IMR-90 (cell line): ENCODE measurements around the gene ST3GAL3.
"Not testable (repeated sequence)": the region's sequence is repeated elsewhere in the genome, so short reads cannot be mapped to it uniquely, and the experiment has no call there.

Source experiments
- BHLHE40 ChIP-seq: fragments of 150-350 bp; IDR thresholded peaks from 2 replicates; pipeline ENCODE4 v1.6.1; 2016; ENCODE audit warnings: mild to moderate bottlenecking, low read depth, low read length
- POLR2A ChIP-seq: IDR thresholded peaks from 2 replicates; pipeline ENCODE4 v1.6.1; 2012; ENCODE audit warnings: mild to moderate bottlenecking, low read depth, low read length
- SMC3 ChIP-seq: fragments of 150-350 bp; IDR thresholded peaks from 2 replicates; pipeline ENCODE4 v1.6.1; 2016; ENCODE audit warnings: low read depth, mild to moderate bottlenecking, antibody characterized with exemption, low read length, moderate library complexity
- TF ChIP-seq, protein P1 (sequence below): conservative IDR thresholded peaks from 2 replicates; pipeline ENCODE4 v1.5.1; 2012; ENCODE audit warnings: mild to moderate bottlenecking, low read depth, low read length, improper control_type of control experiment
- TF ChIP-seq, protein P2 (sequence below): fragments of 150-350 bp; IDR thresholded peaks from 2 replicates; pipeline ENCODE4 v1.6.1; 2017; ENCODE audit warnings: mild to moderate bottlenecking, antibody characterized with exemption, low read length, low read depth

DNA sequence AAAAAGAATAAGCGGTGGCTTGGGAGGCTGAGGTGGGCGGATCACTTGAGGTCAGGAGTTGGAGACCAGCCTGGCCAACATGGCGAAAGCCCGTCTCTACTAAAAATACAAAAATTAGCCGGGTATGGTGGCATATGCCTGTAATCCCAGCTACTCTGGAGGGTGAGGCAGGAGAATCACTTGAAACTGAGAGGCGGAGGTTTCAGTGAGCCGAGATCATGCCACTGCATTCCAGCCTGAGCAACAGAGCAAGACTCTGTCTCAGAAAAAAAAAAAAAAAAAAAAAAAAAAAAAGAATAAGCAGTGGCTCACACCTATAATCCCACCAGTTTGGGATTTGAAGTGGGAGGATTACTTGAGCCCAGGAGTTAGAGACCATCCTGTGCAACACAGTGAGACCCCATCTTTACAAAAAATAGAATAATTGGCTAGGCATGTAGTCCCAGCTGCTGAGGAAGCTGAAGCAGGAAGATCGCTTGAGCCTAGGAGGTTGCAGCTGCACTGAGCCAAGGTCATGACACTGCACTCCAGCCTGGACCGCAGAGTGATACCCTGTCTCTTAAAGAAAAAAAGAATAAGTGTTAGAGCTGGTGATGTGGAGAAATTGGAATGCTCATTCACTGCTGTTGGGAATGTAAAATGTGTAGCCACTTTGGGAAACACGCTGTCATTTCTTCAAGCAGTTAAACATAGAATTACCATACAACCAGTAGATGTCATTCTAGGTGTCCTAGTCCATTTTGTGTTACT, 12.5 kb downstream of the ST3GAL3 start:
- TF ChIP-seq, protein P1, sequence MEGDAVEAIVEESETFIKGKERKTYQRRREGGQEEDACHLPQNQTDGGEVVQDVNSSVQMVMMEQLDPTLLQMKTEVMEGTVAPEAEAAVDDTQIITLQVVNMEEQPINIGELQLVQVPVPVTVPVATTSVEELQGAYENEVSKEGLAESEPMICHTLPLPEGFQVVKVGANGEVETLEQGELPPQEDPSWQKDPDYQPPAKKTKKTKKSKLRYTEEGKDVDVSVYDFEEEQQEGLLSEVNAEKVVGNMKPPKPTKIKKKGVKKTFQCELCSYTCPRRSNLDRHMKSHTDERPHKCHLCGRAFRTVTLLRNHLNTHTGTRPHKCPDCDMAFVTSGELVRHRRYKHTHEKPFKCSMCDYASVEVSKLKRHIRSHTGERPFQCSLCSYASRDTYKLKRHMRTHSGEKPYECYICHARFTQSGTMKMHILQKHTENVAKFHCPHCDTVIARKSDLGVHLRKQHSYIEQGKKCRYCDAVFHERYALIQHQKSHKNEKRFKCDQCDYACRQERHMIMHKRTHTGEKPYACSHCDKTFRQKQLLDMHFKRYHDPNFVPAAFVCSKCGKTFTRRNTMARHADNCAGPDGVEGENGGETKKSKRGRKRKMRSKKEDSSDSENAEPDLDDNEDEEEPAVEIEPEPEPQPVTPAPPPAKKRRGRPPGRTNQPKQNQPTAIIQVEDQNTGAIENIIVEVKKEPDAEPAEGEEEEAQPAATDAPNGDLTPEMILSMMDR: not testable (repeated sequence)
- TF ChIP-seq, protein P2, sequence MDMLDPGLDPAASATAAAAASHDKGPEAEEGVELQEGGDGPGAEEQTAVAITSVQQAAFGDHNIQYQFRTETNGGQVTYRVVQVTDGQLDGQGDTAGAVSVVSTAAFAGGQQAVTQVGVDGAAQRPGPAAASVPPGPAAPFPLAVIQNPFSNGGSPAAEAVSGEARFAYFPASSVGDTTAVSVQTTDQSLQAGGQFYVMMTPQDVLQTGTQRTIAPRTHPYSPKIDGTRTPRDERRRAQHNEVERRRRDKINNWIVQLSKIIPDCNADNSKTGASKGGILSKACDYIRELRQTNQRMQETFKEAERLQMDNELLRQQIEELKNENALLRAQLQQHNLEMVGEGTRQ: not testable (repeated sequence)
- TF ChIP-seq SMC3, BHLHE40, POLR2A: not testable (repeated sequence)
